ENCODE data around the gene COPE. TPM values are rescaled to one million over a fixed set of nuclear protein-coding genes. Genes with fewer than 3 reads are reported as not detected.
"Not testable (repeated sequence)": the region's sequence is repeated elsewhere in the genome, so short reads cannot be mapped to it uniquely, and the experiment has no call there.

Gene COPE
- total RNA-seq, 6 experiments from 2014 or later: 67.4 to 240 (median 97.1) TPM

- TF ChIP-seq CTCF (IDR thresholded peaks at IDR 0.05): no peak
- TF ChIP-seq POLR2A (IDR thresholded peaks at IDR 0.05): no peak
- ATAC-seq (no peak), DNase-seq (no peak)
- WGBS (ENCODE audit: insufficient coverage, low coverage, low lambda C conversion rate, missing lambda C conversion rate): 18% methylated on average over 5 of the region's 9 CpGs
- Histone ChIP-seq H3K27ac (no peak overlapping the region), H3K27me3 (no peaks in the 10 kb centered on the region), H3K4me3 (peak overlapping the region; percentile 97 to 98 (median 98)), H3K4me1 (peaks cover 0 to 25% (median 4%) of the 10 kb centered on the region in 4 donors), H3K36me3 (peaks cover 0 to 39% (median 17%) of the 10 kb centered on the region in 4 donors), H3K9me3 (no peaks in the 10 kb centered on the region)
- intact Hi-C loops (cut with DNase I): no loop called here
These were observed 1.2 kb upstream of the COPE start for GRCh38 chr19:18920400-18920799.

- H3K27me3 ChIP-seq: no peaks in the 10 kb centered on the region
- H3K27ac ChIP-seq: peak overlapping the region in 2 of 3 donors; percentile 52 to 59
- ATAC-seq (no peak), DNase-seq (no peak)
- no peak for TF ChIP-seq CTCF (IDR thresholded peaks at IDR 0.05)
- no peak for TF ChIP-seq POLR2A (IDR thresholded peaks at IDR 0.05)
- intact Hi-C loops (cut with DNase I): no loop called here
- peaks cover 0 to 35% (median 13%) of the 10 kb centered on the region in 4 donors for H3K36me3 ChIP-seq
- H3K4me3 ChIP-seq: peak overlapping the region; percentile 97 to 98 (median 98)
- H3K4me1 ChIP-seq: peaks cover 0 to 25% (median 4%) of the 10 kb centered on the region in 4 donors
- no peaks in the 10 kb centered on the region for H3K9me3 ChIP-seq
- WGBS (ENCODE audit: insufficient coverage, low coverage, low lambda C conversion rate, missing lambda C conversion rate): 0% methylated on average over 12 of the region's 15 CpGs
These were observed 670 bp upstream of the COPE start for GRCh38 chr19:18919900-18920214.

GRCh38 chr19:18917593-18917992 is 1.6 kb downstream of the COPE start:
- intact Hi-C loops (cut with DNase I); H3K27ac ChIP-seq; ATAC-seq; DNase-seq; H3K4me3 ChIP-seq; H3K27me3 ChIP-seq; H3K9me3 ChIP-seq: not testable (repeated sequence)
- Histone ChIP-seq H3K36me3 (peaks cover 0 to 16% (median 4%) of the 10 kb centered on the region in 4 donors), H3K4me1 (peaks cover 0 to 25% (median 4%) of the 10 kb centered on the region in 4 donors)
- WGBS (ENCODE audit: insufficient coverage, low coverage, low lambda C conversion rate, missing lambda C conversion rate): 82% methylated on average over 8 of the region's 9 CpGs

- intact Hi-C loops (cut with DNase I): no loop called here
- ATAC-seq: no peak
- no peaks in the 10 kb centered on the region for H3K27me3 ChIP-seq
- TF ChIP-seq POLR2A (IDR thresholded peaks at IDR 0.05): no peak
- TF ChIP-seq CTCF (IDR thresholded peaks at IDR 0.05): peak in 3 of 4 donors; percentile 17 to 39 (median 18)
- H3K36me3 ChIP-seq: peaks cover 0 to 4% (median 0%) of the 10 kb centered on the region in 4 donors
- H3K4me3 ChIP-seq: no peak overlapping the region
- peak in 1 of 3 donors; percentile 21 for DNase-seq
- H3K9me3 ChIP-seq: no peaks in the 10 kb centered on the region
- peaks cover 0 to 24% (median 3%) of the 10 kb centered on the region in 4 donors for H3K4me1 ChIP-seq
- WGBS (ENCODE audit: insufficient coverage, low coverage, low lambda C conversion rate, missing lambda C conversion rate): no CpG with 5 or more reads among the region's 5 CpGs
- H3K27ac ChIP-seq: no peak overlapping the region
These were observed 3.5 kb downstream of the COPE start for GRCh38 chr19:18915639-18916038.

GRCh38 chr19:18913466-18913865 is 5.7 kb downstream of the COPE start:
- intact Hi-C loops (cut with DNase I): no loop called here
- Histone ChIP-seq H3K27ac (no peak overlapping the region), H3K27me3 (no peaks in the 10 kb centered on the region), H3K9me3 (no peaks in the 10 kb centered on the region), H3K4me3 (no peak overlapping the region), H3K36me3 (peaks cover 0 to 11% (median 1%) of the 10 kb centered on the region in 4 donors), H3K4me1 (peaks cover 0 to 15% (median 0%) of the 10 kb centered on the region in 4 donors)
- TF ChIP-seq POLR2A (IDR thresholded peaks at IDR 0.05): no peak
- no peak for TF ChIP-seq CTCF (IDR thresholded peaks at IDR 0.05)
- ATAC-seq (peak in 1 of 4 donors; percentile 15), DNase-seq (no peak)
- WGBS (ENCODE audit: insufficient coverage, low coverage, low lambda C conversion rate, missing lambda C conversion rate): no CpG with 5 or more reads among the region's 5 CpGs
